ENCODE measurements around the gene CNN2.

The CNN2 gene

DNA sequence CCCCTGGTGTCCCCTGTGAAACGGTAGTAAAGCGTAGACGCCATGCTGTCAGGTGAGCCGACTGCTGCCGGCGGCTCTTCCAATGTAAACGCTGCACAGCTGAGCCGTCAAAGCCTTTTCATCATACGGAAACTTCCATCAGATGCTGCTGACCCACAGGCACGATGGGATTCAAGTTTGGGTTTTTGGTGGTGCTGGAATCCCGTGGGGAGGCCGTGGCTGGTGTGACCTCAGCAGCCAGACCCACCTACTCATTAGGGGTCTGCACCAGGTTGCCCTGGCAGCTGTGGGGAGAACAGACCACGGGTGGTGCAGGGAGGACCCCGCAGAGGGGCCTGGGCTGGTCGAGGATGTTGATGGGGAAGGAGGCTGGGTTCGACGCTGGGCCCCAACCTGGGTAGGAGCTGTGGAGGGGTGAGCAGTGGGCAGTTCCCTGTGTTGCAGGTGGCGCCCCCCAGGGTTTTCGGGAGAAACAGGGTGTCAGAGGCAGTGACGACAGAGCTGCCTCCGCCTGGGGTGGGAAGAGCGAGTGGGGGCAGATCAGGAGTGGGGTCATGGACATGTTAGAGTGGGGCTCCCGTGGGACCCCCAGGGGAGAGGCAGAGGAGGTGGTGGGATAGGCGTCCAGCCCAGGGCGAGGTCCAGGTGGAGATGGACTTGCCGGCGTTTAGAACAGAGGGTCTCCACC lies 19.6 kb upstream of the CNN2 start:
- in situ Hi-C loops (cut with HindIII; ENCODE audit: low sequenced_read_pairs), result no loop called here
- TF ChIP-seq, protein P1, sequence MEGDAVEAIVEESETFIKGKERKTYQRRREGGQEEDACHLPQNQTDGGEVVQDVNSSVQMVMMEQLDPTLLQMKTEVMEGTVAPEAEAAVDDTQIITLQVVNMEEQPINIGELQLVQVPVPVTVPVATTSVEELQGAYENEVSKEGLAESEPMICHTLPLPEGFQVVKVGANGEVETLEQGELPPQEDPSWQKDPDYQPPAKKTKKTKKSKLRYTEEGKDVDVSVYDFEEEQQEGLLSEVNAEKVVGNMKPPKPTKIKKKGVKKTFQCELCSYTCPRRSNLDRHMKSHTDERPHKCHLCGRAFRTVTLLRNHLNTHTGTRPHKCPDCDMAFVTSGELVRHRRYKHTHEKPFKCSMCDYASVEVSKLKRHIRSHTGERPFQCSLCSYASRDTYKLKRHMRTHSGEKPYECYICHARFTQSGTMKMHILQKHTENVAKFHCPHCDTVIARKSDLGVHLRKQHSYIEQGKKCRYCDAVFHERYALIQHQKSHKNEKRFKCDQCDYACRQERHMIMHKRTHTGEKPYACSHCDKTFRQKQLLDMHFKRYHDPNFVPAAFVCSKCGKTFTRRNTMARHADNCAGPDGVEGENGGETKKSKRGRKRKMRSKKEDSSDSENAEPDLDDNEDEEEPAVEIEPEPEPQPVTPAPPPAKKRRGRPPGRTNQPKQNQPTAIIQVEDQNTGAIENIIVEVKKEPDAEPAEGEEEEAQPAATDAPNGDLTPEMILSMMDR (IDR thresholded peaks at IDR 0.05; ENCODE audit: low read depth, low read length, missing control alignments), result no peak
- H3K4me3 ChIP-seq (ENCODE audit: low read depth, low read length), result no peak overlapping the region
- DNase-seq (ENCODE audit: low read depth), result no peak

DNA sequence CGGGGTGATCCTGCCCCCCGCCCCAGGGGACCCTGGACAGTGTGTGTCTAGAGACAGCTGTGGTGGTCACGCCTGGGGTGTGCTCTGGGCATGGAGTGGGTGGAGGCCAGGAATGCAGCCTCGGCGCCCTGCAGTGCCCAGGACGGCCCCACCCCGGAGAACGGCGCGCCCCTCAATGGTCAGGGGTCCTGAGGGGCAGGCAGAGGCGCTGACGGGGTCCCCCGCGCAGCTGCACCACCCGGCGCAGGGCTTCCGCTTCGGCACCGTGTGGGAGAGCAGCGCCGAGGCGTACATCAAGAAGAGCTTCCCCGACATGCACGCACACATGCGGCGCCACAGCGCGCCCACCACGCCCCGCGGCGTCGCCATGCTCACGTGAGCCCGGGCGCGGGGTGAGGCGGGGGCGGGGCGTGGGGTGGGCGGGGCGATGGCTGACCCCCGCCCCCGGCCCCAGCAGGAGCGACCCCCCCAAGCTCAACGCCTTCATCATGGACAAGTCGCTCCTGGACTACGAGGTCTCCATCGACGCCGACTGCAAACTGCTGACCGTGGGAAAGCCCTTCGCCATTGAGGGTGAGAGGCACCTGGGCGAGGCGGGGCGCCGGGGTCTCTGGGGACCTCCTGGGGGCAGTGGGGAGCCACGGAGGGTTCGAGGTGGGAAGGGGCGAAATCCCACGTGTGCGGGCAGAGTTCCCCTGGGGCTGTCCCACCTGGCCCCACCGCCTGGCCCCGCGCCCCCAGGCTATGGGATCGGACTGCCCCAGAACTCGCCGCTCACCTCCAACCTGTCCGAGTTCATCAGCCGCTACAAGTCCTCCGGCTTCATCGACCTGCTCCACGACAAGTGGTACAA lies 18.8 kb upstream of the CNN2 start:
- no peak for DNase-seq (ENCODE audit: low read depth)
- TF ChIP-seq, protein P1 (IDR thresholded peaks at IDR 0.05; ENCODE audit: low read depth, low read length, missing control alignments), result no peak
- H3K4me3 ChIP-seq (ENCODE audit: low read depth, low read length), result no peak overlapping the region
- in situ Hi-C loops (cut with HindIII; ENCODE audit: low sequenced_read_pairs), result no loop called here

DNA sequence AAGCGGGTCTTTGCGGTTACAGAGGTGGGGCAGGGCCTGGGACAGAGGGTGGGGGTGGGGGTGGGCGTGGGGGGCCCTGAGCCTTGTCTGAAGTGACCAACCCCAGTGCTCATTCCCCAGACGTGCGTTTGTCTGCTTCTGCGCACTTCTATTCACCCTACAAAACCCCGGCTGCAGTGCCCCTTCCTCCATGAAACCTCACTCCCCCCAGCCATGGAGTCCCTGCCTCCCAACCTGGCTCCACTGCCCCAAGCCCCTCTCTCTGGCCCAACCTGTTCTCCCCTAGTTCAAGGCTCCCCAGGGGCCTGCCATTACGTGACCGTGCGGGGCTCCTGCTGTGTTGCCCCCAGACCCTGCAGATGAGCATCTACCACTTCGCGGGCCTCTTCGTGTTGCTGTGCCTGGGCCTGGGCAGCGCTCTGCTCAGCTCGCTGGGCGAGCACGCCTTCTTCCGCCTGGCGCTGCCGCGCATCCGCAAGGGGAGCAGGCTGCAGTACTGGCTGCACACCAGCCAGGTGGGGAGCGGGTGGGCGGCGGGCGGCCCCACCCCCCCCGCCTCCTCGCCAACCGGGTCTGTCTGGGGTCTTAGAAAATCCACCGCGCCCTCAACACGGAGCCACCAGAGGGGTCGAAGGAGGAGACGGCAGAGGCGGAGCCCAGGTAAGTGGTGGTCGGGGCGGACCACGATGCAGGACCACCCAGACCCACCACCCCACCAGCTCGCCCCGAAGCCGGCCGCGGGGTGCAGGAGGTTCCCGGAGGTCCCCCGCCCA lies 18.0 kb upstream of the CNN2 start:
- DNase-seq (ENCODE audit: low read depth), result no peak
- TF ChIP-seq, protein P1 (IDR thresholded peaks at IDR 0.05; ENCODE audit: low read depth, low read length, missing control alignments), result no peak
- in situ Hi-C loops (cut with HindIII; ENCODE audit: low sequenced_read_pairs), result no loop called here
- no peak overlapping the region for H3K4me3 ChIP-seq (ENCODE audit: low read depth, low read length)

DNA sequence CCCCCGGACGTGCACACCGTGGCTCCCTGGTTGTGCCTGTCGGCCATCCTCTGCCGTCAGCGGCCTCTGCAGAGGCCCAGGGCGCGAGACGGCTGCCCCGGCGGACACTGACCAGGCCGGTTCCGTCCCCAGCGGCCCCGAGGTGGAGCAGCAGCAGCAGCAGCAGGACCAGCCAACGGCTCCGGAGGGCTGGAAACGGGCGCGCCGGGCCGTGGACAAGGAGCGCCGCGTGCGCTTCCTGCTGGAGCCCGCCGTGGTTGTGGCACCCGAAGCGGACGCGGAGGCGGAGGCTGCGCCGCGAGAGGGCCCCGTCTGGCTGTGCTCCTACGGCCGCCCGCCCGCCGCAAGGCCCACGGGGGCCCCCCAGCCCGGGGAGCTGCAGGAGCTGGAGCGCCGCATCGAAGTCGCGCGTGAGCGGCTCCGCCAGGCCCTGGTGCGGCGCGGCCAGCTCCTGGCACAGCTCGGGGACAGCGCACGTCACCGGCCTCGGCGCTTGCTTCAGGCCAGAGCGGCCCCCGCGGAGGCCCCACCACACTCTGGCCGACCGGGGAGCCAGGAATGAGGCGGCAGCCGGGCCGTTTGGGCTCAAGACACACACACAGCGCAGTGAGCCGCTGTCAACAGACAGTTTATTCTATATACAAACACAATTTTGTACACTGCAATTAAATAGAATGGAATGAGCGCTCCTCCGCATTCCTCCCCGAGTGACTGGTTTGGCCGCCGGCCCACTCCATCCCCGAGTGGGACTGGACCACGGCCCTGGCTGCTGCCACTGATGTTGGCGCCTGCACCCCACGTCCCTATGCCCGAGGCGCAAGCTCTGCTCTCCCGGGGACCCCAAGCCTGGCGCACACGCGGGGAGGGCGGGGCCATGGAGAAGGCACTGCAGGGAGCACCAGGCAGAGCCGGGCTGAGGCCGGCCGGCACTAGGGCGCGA lies 17.1 kb upstream of the CNN2 start:
- no peak for DNase-seq (ENCODE audit: low read depth)
- in situ Hi-C loops (cut with HindIII; ENCODE audit: low sequenced_read_pairs), result no loop called here
- no peak overlapping the region for H3K4me3 ChIP-seq (ENCODE audit: low read depth, low read length)

DNA sequence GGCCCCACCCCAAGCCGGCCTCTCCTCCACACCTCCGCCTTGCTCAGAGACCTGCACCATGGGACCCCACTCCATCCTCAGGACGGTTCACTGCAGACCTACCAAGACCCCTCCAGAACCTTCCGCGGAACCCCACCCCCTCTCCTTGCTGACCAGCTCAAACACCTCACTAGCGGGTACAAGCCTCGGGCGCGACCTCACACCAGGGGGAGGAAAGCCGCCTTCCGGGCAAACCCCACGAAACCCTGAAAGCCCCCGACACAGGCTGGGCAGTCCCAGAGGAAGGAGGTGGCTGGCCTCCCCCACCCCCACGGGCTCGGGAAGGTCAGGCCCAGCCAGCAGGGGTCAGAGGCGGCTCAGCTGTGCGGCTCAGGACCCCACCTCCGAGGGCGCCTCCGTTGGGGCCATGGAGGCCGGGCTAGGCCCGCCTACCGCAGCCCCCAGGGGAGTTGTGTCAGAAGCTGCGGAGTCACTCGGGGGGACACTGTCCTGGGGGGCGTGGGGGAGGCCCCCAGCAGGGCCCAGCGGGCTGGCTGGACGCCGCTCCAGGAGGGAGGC lies 16.3 kb upstream of the CNN2 start:
- in situ Hi-C loops (cut with HindIII; ENCODE audit: low sequenced_read_pairs), result no loop called here
- H3K4me3 ChIP-seq (ENCODE audit: low read depth, low read length), result no peak overlapping the region
- DNase-seq (ENCODE audit: low read depth), result no peak
- TF ChIP-seq, protein P1 (IDR thresholded peaks at IDR 0.05; ENCODE audit: low read depth, low read length, missing control alignments), result no peak

More for the DNA sequence above, 17.1 kb upstream of the CNN2 start:
- TF ChIP-seq, protein P1 (IDR thresholded peaks at IDR 0.05; ENCODE audit: low read depth, low read length, missing control alignments), result no peak
